Measurements from ENCODE around the gene CDKAL1. TPM values are rescaled to one million over a fixed set of nuclear protein-coding genes. Genes with fewer than 3 reads are reported as not detected.

Gene CDKAL1
- total RNA-seq, 5 donors from 2014 or later (not counting 1 experiment from before 2014, with no cell fraction given), result 18.8 to 29.9 (median 20.5) TPM

- Mint-ChIP-seq H3K4me3 (no peak overlapping the region), H3K4me1 (peaks cover 0 to 6% (median 0%) of the 10 kb centered on the region in 3 donors), H3K9me3 (peaks cover 0 to 7% (median 5%) of the 10 kb centered on the region in 3 donors), H3K27ac (no peak overlapping the region), H3K27me3 (no peaks in the 10 kb centered on the region), H3K36me3 (peaks cover 48% of the 10 kb centered on the region)
- 82% methylated on average over 2 of the region's 2 CpGs for WGBS (ENCODE audit: insufficient coverage)
- ATAC-seq (replicated peaks in 1 of 4) (no peak), DNase-seq (no peak)
- Histone ChIP-seq H3K27me3 (replicated peaks in 1 of 2; ENCODE audit: control insufficient read depth in 2 of 2, extremely low read depth in 1 of 2, insufficient read depth in 2 of 2, low read length in 1 of 2) (no peaks in the 10 kb centered on the region), H3K9me3 (no peaks in the 10 kb centered on the region), H3K27ac (ENCODE audit: low read length) (no peak overlapping the region), H3K4me1 (ENCODE audit: control insufficient read depth in 1 of 2, extremely low read depth in 1 of 2, insufficient read depth in 2 of 2, low read length in 2 of 2) (no peaks in the 10 kb centered on the region), H3K36me3 (ENCODE audit: control insufficient read depth in 2 of 2, extremely low read depth in 1 of 2, insufficient read depth in 1 of 2, low read length in 1 of 2) (no peaks in the 10 kb centered on the region), H3K4me3 (ENCODE audit: control insufficient read depth in 1 of 2, extremely low read depth in 1 of 2, low read length in 1 of 2) (no peak overlapping the region)
- CTCF ChIA-PET, result no interaction called here
- POLR2A ChIA-PET, result no interaction called here
Measured at GRCh38 chr6:20876036-20876435, 341.8 kb downstream of the CDKAL1 start.

GRCh38 chr6:20876561-20876960, 342.3 kb downstream of the CDKAL1 start:
- ATAC-seq (replicated peaks in 1 of 4) (no peak), DNase-seq (no peak)
- peaks cover 51% of the 10 kb centered on the region for H3K36me3 Mint-ChIP-seq
- ChIA-PET POLR2A (no interaction called here), CTCF (no interaction called here)
- H3K9me3 Mint-ChIP-seq, result peaks cover 3 to 10% (median 5%) of the 10 kb centered on the region in 3 donors
- H3K4me1 Mint-ChIP-seq, result peaks cover 0 to 6% (median 0%) of the 10 kb centered on the region in 3 donors
- no peaks in the 10 kb centered on the region for H3K27me3 Mint-ChIP-seq
- no peak overlapping the region for H3K27ac Mint-ChIP-seq
- no CpG with 5 or more reads among the region's 2 CpGs for WGBS (ENCODE audit: insufficient coverage)
- Histone ChIP-seq H3K4me1 (ENCODE audit: control insufficient read depth in 1 of 2, extremely low read depth in 1 of 2, insufficient read depth in 2 of 2, low read length in 2 of 2) (no peaks in the 10 kb centered on the region), H3K36me3 (ENCODE audit: control insufficient read depth in 2 of 2, extremely low read depth in 1 of 2, insufficient read depth in 1 of 2, low read length in 1 of 2) (no peaks in the 10 kb centered on the region), H3K27ac (ENCODE audit: low read length) (no peak overlapping the region), H3K4me3 (ENCODE audit: control insufficient read depth in 1 of 2, extremely low read depth in 1 of 2, low read length in 1 of 2) (no peak overlapping the region), H3K27me3 (replicated peaks in 1 of 2; ENCODE audit: control insufficient read depth in 2 of 2, extremely low read depth in 1 of 2, insufficient read depth in 2 of 2, low read length in 1 of 2) (no peaks in the 10 kb centered on the region), H3K9me3 (no peaks in the 10 kb centered on the region)
- H3K4me3 Mint-ChIP-seq, result no peak overlapping the region

- Histone ChIP-seq H3K27ac (ENCODE audit: low read length) (no peak overlapping the region), H3K27me3 (replicated peaks in 1 of 2; ENCODE audit: control insufficient read depth in 2 of 2, extremely low read depth in 1 of 2, insufficient read depth in 2 of 2, low read length in 1 of 2) (no peaks in the 10 kb centered on the region), H3K4me3 (ENCODE audit: control insufficient read depth in 1 of 2, extremely low read depth in 1 of 2, low read length in 1 of 2) (no peak overlapping the region), H3K36me3 (ENCODE audit: control insufficient read depth in 2 of 2, extremely low read depth in 1 of 2, insufficient read depth in 1 of 2, low read length in 1 of 2) (no peaks in the 10 kb centered on the region), H3K9me3 (no peaks in the 10 kb centered on the region), H3K4me1 (ENCODE audit: control insufficient read depth in 1 of 2, extremely low read depth in 1 of 2, insufficient read depth in 2 of 2, low read length in 2 of 2) (no peaks in the 10 kb centered on the region)
- Mint-ChIP-seq H3K4me3 (no peak overlapping the region), H3K27me3 (no peaks in the 10 kb centered on the region), H3K9me3 (peaks cover 4 to 17% (median 5%) of the 10 kb centered on the region in 3 donors), H3K36me3 (peaks cover 56% of the 10 kb centered on the region), H3K27ac (no peak overlapping the region), H3K4me1 (peaks cover 0 to 6% (median 0%) of the 10 kb centered on the region in 3 donors)
- ATAC-seq (replicated peaks in 1 of 4) (peak in 1 of 4 experiments; percentile 26), DNase-seq (no peak)
- CTCF ChIA-PET, result no interaction called here
- WGBS (ENCODE audit: insufficient coverage), result 47% methylated on average over 2 of the region's 6 CpGs
- POLR2A ChIA-PET, result no interaction called here
Measured at GRCh38 chr6:20877008-20877937, 343.0 kb downstream of the CDKAL1 start.

- H3K36me3 Mint-ChIP-seq, result peaks cover 64% of the 10 kb centered on the region
- ATAC-seq (replicated peaks in 1 of 4) (no peak), DNase-seq (no peak)
- Histone ChIP-seq H3K4me1 (ENCODE audit: control insufficient read depth in 1 of 2, extremely low read depth in 1 of 2, insufficient read depth in 2 of 2, low read length in 2 of 2) (no peaks in the 10 kb centered on the region), H3K27me3 (replicated peaks in 1 of 2; ENCODE audit: control insufficient read depth in 2 of 2, extremely low read depth in 1 of 2, insufficient read depth in 2 of 2, low read length in 1 of 2) (no peaks in the 10 kb centered on the region), H3K9me3 (peaks cover under 1% of the 10 kb centered on the region), H3K4me3 (ENCODE audit: control insufficient read depth in 1 of 2, extremely low read depth in 1 of 2, low read length in 1 of 2) (no peak overlapping the region), H3K36me3 (ENCODE audit: control insufficient read depth in 2 of 2, extremely low read depth in 1 of 2, insufficient read depth in 1 of 2, low read length in 1 of 2) (no peaks in the 10 kb centered on the region), H3K27ac (ENCODE audit: low read length) (no peak overlapping the region)
- ChIA-PET CTCF (no interaction called here), POLR2A (no interaction called here)
- peaks cover 0 to 33% (median 14%) of the 10 kb centered on the region in 3 donors for H3K9me3 Mint-ChIP-seq
- no CpG with 5 or more reads among the region's 1 CpG for whole genome bisulfite sequencing (ENCODE audit: insufficient coverage)
- H3K4me3 Mint-ChIP-seq, result no peak overlapping the region
- peaks cover 0 to 6% (median 0%) of the 10 kb centered on the region in 3 donors for H3K4me1 Mint-ChIP-seq
- no peak overlapping the region for H3K27ac Mint-ChIP-seq
- no peaks in the 10 kb centered on the region for H3K27me3 Mint-ChIP-seq
Measured at GRCh38 chr6:20879121-20879520, 344.9 kb downstream of the CDKAL1 start.

- H3K4me3 Mint-ChIP-seq, result no peak overlapping the region
- Histone ChIP-seq H3K27me3 (replicated peaks in 1 of 2; ENCODE audit: control insufficient read depth in 2 of 2, extremely low read depth in 1 of 2, insufficient read depth in 2 of 2, low read length in 1 of 2) (no peaks in the 10 kb centered on the region), H3K4me3 (ENCODE audit: control insufficient read depth in 1 of 2, extremely low read depth in 1 of 2, low read length in 1 of 2) (no peak overlapping the region), H3K27ac (ENCODE audit: low read length) (no peak overlapping the region), H3K36me3 (ENCODE audit: control insufficient read depth in 2 of 2, extremely low read depth in 1 of 2, insufficient read depth in 1 of 2, low read length in 1 of 2) (no peaks in the 10 kb centered on the region), H3K9me3 (peaks cover 2% of the 10 kb centered on the region), H3K4me1 (ENCODE audit: control insufficient read depth in 1 of 2, extremely low read depth in 1 of 2, insufficient read depth in 2 of 2, low read length in 2 of 2) (no peaks in the 10 kb centered on the region)
- H3K27ac Mint-ChIP-seq, result no peak overlapping the region
- H3K27me3 Mint-ChIP-seq, result no peaks in the 10 kb centered on the region
- ChIA-PET CTCF (no interaction called here), POLR2A (no interaction called here)
- H3K36me3 Mint-ChIP-seq, result peaks cover 69% of the 10 kb centered on the region
- DNase-seq, result no peak
- WGBS (ENCODE audit: insufficient coverage), result no CpG with 5 or more reads among the region's 1 CpG
- peaks cover 0 to 6% (median 0%) of the 10 kb centered on the region in 3 donors for H3K4me1 Mint-ChIP-seq
- peaks cover 0 to 37% (median 18%) of the 10 kb centered on the region in 3 donors for H3K9me3 Mint-ChIP-seq
- ATAC-seq (replicated peaks in 1 of 4), result no peak
Measured at GRCh38 chr6:20879526-20879925, 345.3 kb downstream of the CDKAL1 start.

GRCh38 chr6:20881365-20881764, 347.1 kb downstream of the CDKAL1 start:
- Histone ChIP-seq H3K36me3 (ENCODE audit: control insufficient read depth in 2 of 2, extremely low read depth in 1 of 2, insufficient read depth in 1 of 2, low read length in 1 of 2) (no peaks in the 10 kb centered on the region), H3K9me3 (peaks cover 3% of the 10 kb centered on the region), H3K27me3 (replicated peaks in 1 of 2; ENCODE audit: control insufficient read depth in 2 of 2, extremely low read depth in 1 of 2, insufficient read depth in 2 of 2, low read length in 1 of 2) (no peaks in the 10 kb centered on the region), H3K4me3 (ENCODE audit: control insufficient read depth in 1 of 2, extremely low read depth in 1 of 2, low read length in 1 of 2) (no peak overlapping the region), H3K27ac (ENCODE audit: low read length) (no peak overlapping the region), H3K4me1 (ENCODE audit: control insufficient read depth in 1 of 2, extremely low read depth in 1 of 2, insufficient read depth in 2 of 2, low read length in 2 of 2) (no peaks in the 10 kb centered on the region)
- Mint-ChIP-seq H3K9me3 (peaks cover 3 to 56% (median 33%) of the 10 kb centered on the region in 3 donors), H3K4me3 (no peak overlapping the region), H3K4me1 (peaks cover 0 to 4% (median 0%) of the 10 kb centered on the region in 3 donors), H3K36me3 (peaks cover 81% of the 10 kb centered on the region), H3K27me3 (no peaks in the 10 kb centered on the region), H3K27ac (no peak overlapping the region)
- ATAC-seq (replicated peaks in 1 of 4) (no peak), DNase-seq (no peak)
- CTCF ChIA-PET, result no interaction called here
- POLR2A ChIA-PET, result no interaction called here
- WGBS (ENCODE audit: insufficient coverage), result no CpG with 5 or more reads among the region's 1 CpG

Measured in T-cell (primary cell).